Psoas muscle (tissue), 8 donors: ENCODE measurements around the gene QRFP. TPM values are rescaled to one million over a fixed set of nuclear protein-coding genes. Genes with fewer than 3 reads are reported as not detected.

ENCODE experiments used
- ATAC-seq, 4 donors: fragments of 200-7000 bp; cut with Tn5 transposase; one replicate each; pipeline ENCODE4 v1.9.1; 2020; ENCODE audit warnings: moderate library complexity in 3 of 4, mild to moderate bottlenecking in 2 of 4
- DNase-seq, 2 donors: peaks; one replicate each; pipeline ENCODE4 v3.0.0-alpha.2; 2020
- H3K27ac ChIP-seq: fragments of 200-600 bp; one replicate; pipeline ENCODE4 v1.8.0; 2022
- H3K27me3 ChIP-seq, 3 donors: fragments of 200-600 bp in 1 of 3; one replicate each; pipeline versions ENCODE4 v1.6.1 to v1.8.0; 2013 to 2022; ENCODE audit warnings: low read length in 2 of 3, mild to moderate bottlenecking in 2 of 3, moderate library complexity in 1 of 3; ENCODE audit not compliant: insufficient read depth in 3 of 3
- H3K36me3 ChIP-seq, 2 donors: fragments of 200-600 bp in 1 of 2; one replicate each; pipeline versions ENCODE4 v1.6.1 to v1.8.0; 2013 to 2022; ENCODE audit warnings: low read depth in 1 of 2, mild to moderate bottlenecking in 1 of 2, moderate library complexity in 1 of 2; ENCODE audit not compliant: insufficient read depth in 1 of 2
- H3K4me1 ChIP-seq: fragments of 200-600 bp; one replicate; pipeline ENCODE4 v1.8.0; 2022
- H3K4me3 ChIP-seq: fragments of 200-600 bp; one replicate; pipeline ENCODE4 v1.8.0; 2022; ENCODE audit warnings: mild to moderate bottlenecking
- H3K9me3 ChIP-seq: fragments of 200-600 bp; one replicate; pipeline ENCODE4 v1.8.0; 2022
- CTCF ChIP-seq: fragments of 200-600 bp; IDR thresholded peaks from one replicate; pipeline ENCODE4 v1.8.0; 2022; ENCODE audit warnings: antibody characterized with exemption
- WGBS, 3 donors: extraction: QIAGEN DNeasy Blood & Tissue Kit; methylation state at CpG; one replicate each; pipeline versions ENCODE4 v1.1.6 to v1.1.7; 2013; 5-methylcytosine and 5-hydroxymethylcytosine counted together
- intact Hi-C, 2 donors: fragments of 100-400 bp; cut with DNase I; formaldehyde crosslinking; loops; one replicate each; pipeline versions ENCODE4 v1.11.0 to v1.14.2; 2022
- polyA plus RNA-seq, 3 donors: library from polyadenylated mRNA; stranded (reverse); fragments of 200-250 nt; gene quantifications; one replicate each; pipeline ENCODE4 v1.2.3, GENCODE V29; 2013
- total RNA-seq, 4 donors: library from RNA; stranded (reverse); fragmentation: NEBNext Ultra II Directional in 2 of 4; extraction: Animal tissue kit (Norgen Biotek cat#: 25700) in 2 of 4; gene quantifications; one replicate each; pipeline versions ENCODE4 v1.2.1 to v1.2.4, GENCODE V29; 2021 to 2023
- donor health status: healthy with polysubstance abuse.
- donor health status: DM: no; HTN: no; CAD: no; lungs with moderate emphysema.
- donor health status: Bipolar disorder and iron deficiency.
- donor health status: healthy.
- donor health status: DM: yes; HTN: yes; CAD: no.
- donor health status: DM: no; HTN: no; CAD: no.
- donor health status: DM: no; HTN: no; CAD: no.
- donor health status: DM: yes; HTN: yes; CAD: no.

The QRFP gene
- total and polyA plus RNA-seq, 7 donors = 0.01 to 0.03 TPM; not detected in 5

- intact Hi-C loops = no loop called here
- DNase-seq (no peak), ATAC-seq (no peak)
- Histone ChIP-seq H3K27ac (no peak overlapping the region), H3K9me3 (no peaks in the 10 kb centered on the region), H3K4me1 (no peaks in the 10 kb centered on the region), H3K4me3 (no peak overlapping the region), H3K36me3 (no peaks in the 10 kb centered on the region), H3K27me3 (peaks cover 0 to 81% (median 22%) of the 10 kb centered on the region in 3 donors)
- 70 to 81% (median 78%) methylated on average over 14 of the region's 14 CpGs for WGBS, 3 donors
- TF ChIP-seq CTCF = no peak
These were observed 24.2 kb upstream of the QRFP start for GRCh38 chr9:130920762-130921299.

- Histone ChIP-seq H3K9me3 (no peaks in the 10 kb centered on the region), H3K4me3 (no peak overlapping the region), H3K36me3 (no peaks in the 10 kb centered on the region), H3K4me1 (no peaks in the 10 kb centered on the region), H3K27ac (no peak overlapping the region), H3K27me3 (peaks cover 0 to 87% (median 24%) of the 10 kb centered on the region in 3 donors)
- TF ChIP-seq CTCF = no peak
- intact Hi-C loops = no loop called here
- ATAC-seq (no peak), DNase-seq (no peak)
- WGBS, 3 donors = 88 to 93% (median 89%) methylated on average over 8 of the region's 8 CpGs
These were observed 23.6 kb upstream of the QRFP start for GRCh38 chr9:130920233-130920632.

GRCh38 chr9:130919559-130920145, 23.0 kb upstream of the QRFP start:
- H3K4me1 ChIP-seq = no peaks in the 10 kb centered on the region
- no peak for TF ChIP-seq CTCF
- ATAC-seq (no peak), DNase-seq (no peak)
- H3K36me3 ChIP-seq = no peaks in the 10 kb centered on the region
- intact Hi-C loops = no loop called here
- no peak overlapping the region for H3K27ac ChIP-seq
- H3K4me3 ChIP-seq = no peak overlapping the region
- WGBS, 3 donors = 68 to 75% (median 73%) methylated on average over 11 to 14 of the region's 14 CpGs
- H3K9me3 ChIP-seq = no peaks in the 10 kb centered on the region
- H3K27me3 ChIP-seq = peaks cover 0 to 92% (median 21%) of the 10 kb centered on the region in 3 donors

- ATAC-seq = no peak
- WGBS, 3 donors = 39 to 54% (median 46%) methylated on average over 33 of the region's 33 CpGs
- H3K36me3 ChIP-seq = no peaks in the 10 kb centered on the region
- H3K27ac ChIP-seq = no peak overlapping the region
- DNase-seq = no peak
- H3K27me3 ChIP-seq = peaks cover 0 to 92% (median 20%) of the 10 kb centered on the region in 3 donors
- TF ChIP-seq CTCF = no peak
- H3K4me3 ChIP-seq = no peak overlapping the region
- H3K9me3 ChIP-seq = no peaks in the 10 kb centered on the region
- intact Hi-C loops = no loop called here
- no peaks in the 10 kb centered on the region for H3K4me1 ChIP-seq
These were observed 22.4 kb upstream of the QRFP start for GRCh38 chr9:130918826-130919558.
